Mononuclear cell (primary cell): ENCODE results near the gene PLEKHJ1. TPM values are rescaled to one million over a fixed set of nuclear protein-coding genes. Genes with fewer than 3 reads are reported as not detected.

Experiments
- H3K27me3 ChIP-seq: 2 replicates; pipeline ENCODE4 v1.6.0; 2011; ENCODE audit warnings: low read length, control low read depth; ENCODE audit not compliant: insufficient read depth
- H3K4me1 ChIP-seq: 2 replicates; pipeline ENCODE4 v1.5.1; 2011; ENCODE audit warnings: mild to moderate bottlenecking, low read length, control low read depth; ENCODE audit not compliant: insufficient read depth
- H3K4me3 ChIP-seq: 2 replicates; pipeline ENCODE4 v1.5.1; 2011; ENCODE audit warnings: mild to moderate bottlenecking, low read length, moderate library complexity
- H3K9me3 ChIP-seq: 2 replicates; pipeline ENCODE4 v1.5.1; 2011; ENCODE audit warnings: low read depth, mild to moderate bottlenecking, control low read depth, low read length
- total RNA-seq: library from RNA; depleted of rRNA; stranded (reverse); fragments of >200 nt; gene quantifications from one replicate; pipeline ENCODE4 v1.2.3, GENCODE V29; 2012

Gene PLEKHJ1
- total RNA-seq, 1 donor = 25.3 TPM

- H3K4me3 ChIP-seq = no peak overlapping the region
- no peaks in the 10 kb centered on the region for H3K4me1 ChIP-seq
- H3K27me3 ChIP-seq = no peaks in the 10 kb centered on the region
- H3K9me3 ChIP-seq = no peaks in the 10 kb centered on the region
Measured at GRCh38 chr19:2226051-2226839, 9.9 kb downstream of the PLEKHJ1 start.

- H3K9me3 ChIP-seq = no peaks in the 10 kb centered on the region
- H3K27me3 ChIP-seq = no peaks in the 10 kb centered on the region
- no peaks in the 10 kb centered on the region for H3K4me1 ChIP-seq
- no peak overlapping the region for H3K4me3 ChIP-seq
Measured at GRCh38 chr19:2225415-2226050, 10.6 kb downstream of the PLEKHJ1 start.

GRCh38 chr19:2224754-2225349, 11.3 kb downstream of the PLEKHJ1 start:
- H3K4me1 ChIP-seq = no peaks in the 10 kb centered on the region
- no peak overlapping the region for H3K4me3 ChIP-seq
- H3K9me3 ChIP-seq = no peaks in the 10 kb centered on the region
- no peaks in the 10 kb centered on the region for H3K27me3 ChIP-seq

- H3K27me3 ChIP-seq = no peaks in the 10 kb centered on the region
- no peaks in the 10 kb centered on the region for H3K4me1 ChIP-seq
- H3K9me3 ChIP-seq = no peaks in the 10 kb centered on the region
- H3K4me3 ChIP-seq = no peak overlapping the region
Measured at GRCh38 chr19:2223959-2224358, 12.2 kb downstream of the PLEKHJ1 start.

GRCh38 chr19:2223391-2223790, 12.7 kb downstream of the PLEKHJ1 start:
- Histone ChIP-seq H3K9me3 (no peaks in the 10 kb centered on the region), H3K4me1 (no peaks in the 10 kb centered on the region), H3K27me3 (no peaks in the 10 kb centered on the region), H3K4me3 (no peak overlapping the region)

- Histone ChIP-seq H3K4me3 (no peak overlapping the region), H3K9me3 (no peaks in the 10 kb centered on the region), H3K27me3 (no peaks in the 10 kb centered on the region), H3K4me1 (no peaks in the 10 kb centered on the region)
Measured at GRCh38 chr19:2221918-2222317, 14.2 kb downstream of the PLEKHJ1 start.

GRCh38 chr19:2221250-2221831, 14.8 kb downstream of the PLEKHJ1 start:
- no peaks in the 10 kb centered on the region for H3K4me1 ChIP-seq
- H3K27me3 ChIP-seq = no peaks in the 10 kb centered on the region
- H3K9me3 ChIP-seq = no peaks in the 10 kb centered on the region
- H3K4me3 ChIP-seq = no peak overlapping the region

GRCh38 chr19:2219726-2220125, 16.4 kb downstream of the PLEKHJ1 start:
- no peaks in the 10 kb centered on the region for H3K27me3 ChIP-seq
- H3K4me1 ChIP-seq = no peaks in the 10 kb centered on the region
- no peak overlapping the region for H3K4me3 ChIP-seq
- no peaks in the 10 kb centered on the region for H3K9me3 ChIP-seq

- no peaks in the 10 kb centered on the region for H3K4me1 ChIP-seq
- H3K4me3 ChIP-seq = no peak overlapping the region
- H3K9me3 ChIP-seq = no peaks in the 10 kb centered on the region
- H3K27me3 ChIP-seq = no peaks in the 10 kb centered on the region
Measured at GRCh38 chr19:2217591-2217990, 18.5 kb downstream of the PLEKHJ1 start.

GRCh38 chr19:2216361-2217225, 19.5 kb downstream of the PLEKHJ1 start:
- Histone ChIP-seq H3K27me3 (no peaks in the 10 kb centered on the region), H3K9me3 (no peaks in the 10 kb centered on the region), H3K4me1 (no peaks in the 10 kb centered on the region), H3K4me3 (no peak overlapping the region)

GRCh38 chr19:2215281-2215751, 20.8 kb downstream of the PLEKHJ1 start:
- H3K4me1 ChIP-seq = no peaks in the 10 kb centered on the region
- no peaks in the 10 kb centered on the region for H3K9me3 ChIP-seq
- H3K4me3 ChIP-seq = no peak overlapping the region
- H3K27me3 ChIP-seq = no peaks in the 10 kb centered on the region

- no peak overlapping the region for H3K4me3 ChIP-seq
- no peaks in the 10 kb centered on the region for H3K27me3 ChIP-seq
- no peaks in the 10 kb centered on the region for H3K9me3 ChIP-seq
- H3K4me1 ChIP-seq = no peaks in the 10 kb centered on the region
Measured at GRCh38 chr19:2214251-2214650, 21.9 kb downstream of the PLEKHJ1 start.

- no peaks in the 10 kb centered on the region for H3K4me1 ChIP-seq
- H3K27me3 ChIP-seq = no peaks in the 10 kb centered on the region
- H3K9me3 ChIP-seq = no peaks in the 10 kb centered on the region
- no peak overlapping the region for H3K4me3 ChIP-seq
Measured at GRCh38 chr19:2213799-2214198, 22.3 kb downstream of the PLEKHJ1 start.

- Histone ChIP-seq H3K9me3 (no peaks in the 10 kb centered on the region), H3K4me1 (no peaks in the 10 kb centered on the region)
Measured at GRCh38 chr19:2212861-2213711, 23.0 kb downstream of the PLEKHJ1 start.

More at GRCh38 chr19:2212861-2213711, 23.0 kb downstream of the PLEKHJ1 start:
- H3K27me3 ChIP-seq = no peaks in the 10 kb centered on the region
- H3K4me3 ChIP-seq = no peak overlapping the region
